ENCODE measurements around the gene MFF.
"Not testable (repeated sequence)": the region's sequence is repeated elsewhere in the genome, so short reads cannot be mapped to it uniquely, and the experiment has no call there.

MFF gene

GRCh38 chr2:227377467-227378351 lies 52.7 kb downstream of the MFF start:
- no peak for DNase-seq (ENCODE audit: low read depth in 1 of 2, low spot score in 1 of 2)

- no peak for DNase-seq (ENCODE audit: low read depth in 1 of 2, low spot score in 1 of 2)
Observed at GRCh38 chr2:227378371-227378782, 53.3 kb downstream of the MFF start.

GRCh38 chr2:227379095-227379494 lies 54.0 kb downstream of the MFF start, which contains the start of gene TM4SF20:
Gene TM4SF20, minus strand, starts transcription at chr2:227379306. Its CDS starts 38 bp downstream, at chr2:227379268.
- no peak for DNase-seq (ENCODE audit: low read depth in 1 of 2, low spot score in 1 of 2)

- not testable (repeated sequence) for DNase-seq (ENCODE audit: low read depth in 1 of 2, low spot score in 1 of 2)
Observed at GRCh38 chr2:227382241-227382835, 57.3 kb downstream of the MFF start.

- DNase-seq (ENCODE audit: low read depth in 1 of 2, low spot score in 1 of 2) = no peak
Observed at GRCh38 chr2:227383686-227384085, 58.6 kb downstream of the MFF start.

- no peak for DNase-seq (ENCODE audit: low read depth in 1 of 2, low spot score in 1 of 2)
Observed at GRCh38 chr2:227386630-227387029, 61.6 kb downstream of the MFF start.

- not testable (repeated sequence) for DNase-seq (ENCODE audit: low read depth in 1 of 2, low spot score in 1 of 2)
Observed at GRCh38 chr2:227387583-227387982, 62.5 kb downstream of the MFF start, which contains the start of gene SCYGR1. Gene SCYGR1, minus strand, starts transcription at chr2:227387949. Its CDS starts 0 bp downstream, at chr2:227387949.

- DNase-seq (ENCODE audit: low read depth in 1 of 2, low spot score in 1 of 2) = no peak
Observed at GRCh38 chr2:227388537-227389011, 63.5 kb downstream of the MFF start.

GRCh38 chr2:227389231-227389630 lies 64.2 kb downstream of the MFF start:
- DNase-seq (ENCODE audit: low read depth in 1 of 2, low spot score in 1 of 2) = no peak

- DNase-seq (ENCODE audit: low read depth in 1 of 2, low spot score in 1 of 2) = no peak
Observed at GRCh38 chr2:227389661-227390060, 64.6 kb downstream of the MFF start.

- no peak for DNase-seq (ENCODE audit: low read depth in 1 of 2, low spot score in 1 of 2)
Observed at GRCh38 chr2:227390468-227391256, 65.6 kb downstream of the MFF start.

GRCh38 chr2:227394401-227394800 lies 69.3 kb downstream of the MFF start:
- DNase-seq (ENCODE audit: low read depth in 1 of 2, low spot score in 1 of 2) = no peak

- no peak for DNase-seq (ENCODE audit: low read depth in 1 of 2, low spot score in 1 of 2)
Observed at GRCh38 chr2:227395556-227395955, 70.5 kb downstream of the MFF start.

- DNase-seq (ENCODE audit: low read depth in 1 of 2, low spot score in 1 of 2) = no peak
Observed at GRCh38 chr2:227397562-227397961, 72.5 kb downstream of the MFF start.

GRCh38 chr2:227398684-227399670 lies 73.9 kb downstream of the MFF start:
- no peak for DNase-seq (ENCODE audit: low read depth in 1 of 2, low spot score in 1 of 2)

GRCh38 chr2:227401550-227401949 lies 76.5 kb downstream of the MFF start:
- no peak for DNase-seq (ENCODE audit: low read depth in 1 of 2, low spot score in 1 of 2)

GRCh38 chr2:227402321-227402720 lies 77.3 kb downstream of the MFF start:
- no peak for DNase-seq (ENCODE audit: low read depth in 1 of 2, low spot score in 1 of 2)

- no peak for DNase-seq (ENCODE audit: low read depth in 1 of 2, low spot score in 1 of 2)
Observed at GRCh38 chr2:227402959-227403358, 77.9 kb downstream of the MFF start.

- no peak for DNase-seq (ENCODE audit: low read depth in 1 of 2, low spot score in 1 of 2)
Observed at GRCh38 chr2:227404585-227405271, 79.7 kb downstream of the MFF start.
